Breast epithelium (tissue), 3 donors: ENCODE measurements around the gene UST.

Experiments
- CTCF ChIP-seq, 3 donors: fragments of 450-650 bp; IDR thresholded peaks; one replicate each; pipeline ENCODE4 v1.5.1; 2016 to 2017; ENCODE audit warnings: antibody characterized with exemption in 3 of 3, mild to moderate bottlenecking in 3 of 3, moderate library complexity in 3 of 3
- POLR2A ChIP-seq: fragments of 450-650 bp; IDR thresholded peaks from one replicate; pipeline ENCODE4 v1.6.1; 2016; ENCODE audit warnings: antibody characterized with exemption, mild to moderate bottlenecking, moderate library complexity

- TF ChIP-seq CTCF (IDR thresholded peaks at IDR 0.05) (no peak), POLR2A (no peak)
Observed at GRCh38 chr6:148765898-148766808, 19.3 kb downstream of the UST start.
